H1 (cell line): Measurements from ENCODE around the gene TP53BP2. TPM values are rescaled to one million over a fixed set of nuclear protein-coding genes. Genes with fewer than 3 reads are reported as not detected.

Experiments used
- CTCF ChIA-PET: fragments of 300-600 bp; sonication (Branson Sonifier 250); formaldehyde crosslinking; loops from one replicate; lab custom pipeline; 2021; ENCODE audit not compliant: partially characterized antibody; lab: Charles Lee
- POLR2A ChIA-PET: fragments of 300-600 bp; sonication (Branson Sonifier 250); formaldehyde crosslinking; loops from one replicate; lab custom pipeline; 2021; ENCODE audit warnings: inconsistent platforms; ENCODE audit not compliant: partially characterized antibody; lab: Charles Lee
- DNase-seq, 2 experiments: peaks; one replicate each; pipeline versions ENCODE4 v3.0.0 to v3.0.0-alpha.2; 2010 to 2022; ENCODE audit warnings: low spot score in 2 of 2, low read depth in 1 of 2, mixed read lengths in 1 of 2
- FAIRE-seq: peaks from 2 replicates; lab custom pipeline; 2011; peaks lifted over from hg19 to GRCh38; lab: Jason Lieb, UNC
- H2AFZ ChIP-seq: 2 replicates; pipeline ENCODE4 v1.8.1; 2012; ENCODE audit warnings: low read length, inconsistent platforms
- H2AK5ac ChIP-seq: 2 replicates; pipeline ENCODE4 v1.6.1; 2013; ENCODE audit warnings: low read depth, low read length
- H2BK120ac ChIP-seq: replicated peaks from 2 replicates; pipeline ENCODE3; 2013; ENCODE audit warnings: low read depth, low read length, inconsistent platforms
- H2BK12ac ChIP-seq: 2 replicates; pipeline ENCODE4 v1.6.1; 2013; ENCODE audit warnings: low read depth, low read length
- H2BK15ac ChIP-seq: 2 replicates; pipeline ENCODE4 v1.6.1; 2013; ENCODE audit warnings: low read length
- H2BK20ac ChIP-seq: 2 replicates; pipeline ENCODE4 v1.6.1; 2013; ENCODE audit warnings: low read length
- H2BK5ac ChIP-seq: 2 replicates; pipeline ENCODE4 v1.6.1; 2013; ENCODE audit warnings: low read depth, low read length
- H3K14ac ChIP-seq: 2 replicates; pipeline ENCODE4 v1.6.1; 2013; ENCODE audit warnings: inconsistent platforms; ENCODE audit not compliant: insufficient read length
- H3K18ac ChIP-seq: 2 replicates; pipeline ENCODE4 v1.6.1; 2013; ENCODE audit warnings: low read length; ENCODE audit errors: extremely low read depth
- H3K23ac ChIP-seq: 2 replicates; pipeline ENCODE4 v1.6.1; 2013; ENCODE audit warnings: inconsistent platforms; ENCODE audit not compliant: insufficient read length
- H3K23me2 ChIP-seq: 2 replicates; pipeline ENCODE4 v1.6.1; 2013; ENCODE audit warnings: low read depth, low read length
- H3K27ac ChIP-seq: 2 replicates; pipeline ENCODE4 v1.6.1; 2011; ENCODE audit warnings: low read depth, low read length, inconsistent platforms
- H3K27me3 ChIP-seq, 4 experiments: replicated peaks in 1 of 4; 1 replicate in 1 of 4; 2 replicates in 3 of 4; pipeline versions ENCODE4 v1.6.1 to v1.8.1; 2011 to 2013; ENCODE audit warnings: low read length in 3 of 4, mild to moderate bottlenecking in 3 of 4, inconsistent platforms in 2 of 4, mixed read lengths in 2 of 4, moderate library complexity in 1 of 4; ENCODE audit not compliant: control insufficient read depth in 3 of 4, insufficient read depth in 3 of 4; ENCODE audit errors: extremely low read depth in 1 of 4
- H3K36me3 ChIP-seq, 4 experiments: 2 replicates each; pipeline versions ENCODE4 v1.6.1 to v1.8.1; 2011 to 2013; ENCODE audit warnings: mild to moderate bottlenecking in 4 of 4, low read length in 3 of 4, moderate library complexity in 2 of 4, control low read depth in 1 of 4, inconsistent platforms in 1 of 4; ENCODE audit not compliant: insufficient read depth in 4 of 4, control insufficient read depth in 2 of 4
- H3K4ac ChIP-seq: replicated peaks from 2 replicates; pipeline ENCODE3; 2013; ENCODE audit warnings: low read length, low read depth, mixed read lengths, inconsistent platforms; ENCODE audit not compliant: insufficient read length
- H3K4me1 ChIP-seq, 4 experiments: replicated peaks in 1 of 4; 1 replicate in 1 of 4; 2 replicates in 3 of 4; pipeline versions ENCODE4 v1.6.1 to v1.8.1; 2011 to 2013; ENCODE audit warnings: low read length in 3 of 4, inconsistent platforms in 2 of 4, mixed read lengths in 1 of 4; ENCODE audit not compliant: insufficient read depth in 4 of 4, control insufficient read depth in 3 of 4
- H3K4me2 ChIP-seq, 2 experiments: 2 replicates each; pipeline versions ENCODE4 v1.6.1 to v1.8.1; 2011 to 2013; ENCODE audit warnings: low read depth in 2 of 2, low read length in 2 of 2, control low read depth in 1 of 2, inconsistent platforms in 1 of 2, mild to moderate bottlenecking in 1 of 2; ENCODE audit not compliant: insufficient read depth in 1 of 2
- H3K4me3 ChIP-seq, 4 experiments: fragments of 200-600, 300-600 bp in 1 of 4; sonication (generic), shearing (Covaris generic), sonication (Bioruptor Twin) in 1 of 4; 2 replicates each; pipeline versions ENCODE4 v1.5.1 to v1.8.1; 2011 to 2016; ENCODE audit warnings: low read length in 4 of 4, low read depth in 3 of 4, control low read depth in 2 of 4, inconsistent platforms in 2 of 4, mild to moderate bottlenecking in 2 of 4, mixed read lengths in 1 of 4, moderate library complexity in 1 of 4; ENCODE audit not compliant: insufficient read depth in 2 of 4; ENCODE audit errors: extremely low read depth in 1 of 4
- H3K56ac ChIP-seq: replicated peaks from 2 replicates; pipeline ENCODE3; 2013; ENCODE audit warnings: low read depth, mild to moderate bottlenecking, mixed read lengths, low read length, inconsistent platforms; ENCODE audit not compliant: insufficient read length
- H3K79me1 ChIP-seq: 2 replicates; pipeline ENCODE4 v1.6.1; 2013; ENCODE audit warnings: low read depth, low read length, control low read depth
- H3K79me2 ChIP-seq, 2 experiments: 2 replicates each; pipeline versions ENCODE4 v1.6.1 to v1.8.1; 2012 to 2013; ENCODE audit warnings: low read length in 2 of 2, mild to moderate bottlenecking in 2 of 2, inconsistent platforms in 1 of 2; ENCODE audit not compliant: insufficient read depth in 2 of 2, control insufficient read depth in 1 of 2
- H3K9ac ChIP-seq, 4 experiments: replicated peaks in 1 of 4; 1 replicate in 1 of 4; 2 replicates in 3 of 4; pipeline versions ENCODE4 v1.6.1 to v1.8.1; 2011 to 2013; ENCODE audit warnings: low read depth in 3 of 4, low read length in 3 of 4, control low read depth in 2 of 4, mild to moderate bottlenecking in 2 of 4, moderate library complexity in 2 of 4, inconsistent platforms in 1 of 4; ENCODE audit errors: extremely low read depth in 1 of 4
- H3K9me3 ChIP-seq, 2 experiments: 2 replicates each; pipeline versions ENCODE4 v1.6.1 to v1.8.1; 2012 to 2013; ENCODE audit warnings: mild to moderate bottlenecking in 2 of 2, moderate library complexity in 2 of 2, control low read depth in 1 of 2, inconsistent platforms in 1 of 2, low read depth in 1 of 2, low read length in 1 of 2, mixed read lengths in 1 of 2; ENCODE audit not compliant: insufficient read depth in 2 of 2
- H4K20me1 ChIP-seq, 2 experiments: replicated peaks in 1 of 2; 2 replicates each; pipeline versions ENCODE3 to v1.8.1; 2011 to 2013; ENCODE audit warnings: inconsistent platforms in 2 of 2, low read length in 2 of 2, mild to moderate bottlenecking in 1 of 2; ENCODE audit not compliant: insufficient read depth in 2 of 2, control insufficient read depth in 1 of 2
- H4K5ac ChIP-seq: 2 replicates; pipeline ENCODE4 v1.6.1; 2013; ENCODE audit warnings: low read length, low read depth, mixed read lengths, inconsistent platforms; ENCODE audit not compliant: insufficient read length
- H4K8ac ChIP-seq: 2 replicates; pipeline ENCODE4 v1.8.0; 2013; ENCODE audit warnings: mild to moderate bottlenecking, moderate library complexity, low read length, inconsistent platforms; ENCODE audit not compliant: insufficient read depth; ENCODE audit errors: extremely low read depth
- H4K91ac ChIP-seq: replicated peaks from 2 replicates; pipeline ENCODE3; 2013; ENCODE audit warnings: low read length, mixed read lengths, inconsistent platforms; ENCODE audit not compliant: insufficient read length
- ATF2 ChIP-seq: IDR thresholded peaks from 2 replicates; pipeline ENCODE4 v1.6.1; 2012; ENCODE audit warnings: low read length, inconsistent platforms
- CBX8 ChIP-seq: fragments of 300-800, 300-1000 bp; sonication (generic); IDR thresholded peaks from 2 replicates; pipeline ENCODE4 v1.7.1; 2016; ENCODE audit warnings: low read depth, low read length, borderline replicate concordance
- CHD1 ChIP-seq: IDR thresholded peaks from 2 replicates; pipeline ENCODE4 v1.6.1; 2012; ENCODE audit warnings: low read depth, low read length, improper control_type of control experiment
- RNF2 ChIP-seq: fragments of 200-900, 300-1000 bp; sonication (generic); IDR thresholded peaks from 2 replicates; pipeline ENCODE4 v1.7.1; 2016; ENCODE audit warnings: borderline replicate concordance, low read depth, mild to moderate bottlenecking, antibody characterized with exemption, low read length; ENCODE audit not compliant: poor library complexity, severe bottlenecking; ENCODE audit errors: missing control alignments
- SIRT6 ChIP-seq: IDR thresholded peaks from one replicate; pipeline ENCODE4 v1.7.1; 2012; ENCODE audit warnings: low read length, inconsistent platforms
- WGBS, 2 experiments: shearing (Covaris generic) in 1 of 2; methylation state at CpG; one replicate each; pipeline versions ENCODE4 v1.1.6 to v1.1.7; 2013 to 2015; ENCODE audit warnings: low lambda C conversion rate in 2 of 2, mixed read lengths in 2 of 2, inconsistent platforms in 1 of 2, low coverage in 1 of 2, missing lambda C conversion rate in 1 of 2; ENCODE audit not compliant: insufficient replicate concordance in 2 of 2, insufficient coverage in 1 of 2, insufficient read length in 1 of 2; ENCODE audit errors: extremely low coverage in 1 of 2, missing lambda C conversion rate in 1 of 2; 5-methylcytosine and 5-hydroxymethylcytosine counted together
- polyA plus RNA-seq, 7 experiments: library from polyadenylated mRNA; depleted of rRNA in 3 of 7; stranded (reverse) in 5 of 7; unstranded in 2 of 7; fragments of >200 nt in 5 of 7; fragments of 200-250 nt in 2 of 7; gene quantifications; 1 replicate in 5 of 7; 2 replicates in 1 of 7; 4 replicates in 1 of 7; pipeline versions ENCODE4 v1.2.1 to v1.2.3, GENCODE V29; 2011 to 2013; ENCODE audit warnings: missing spikeins in 2 of 7, mixed read lengths in 2 of 7
- total RNA-seq: library from RNA; stranded (reverse); fragmentation: NEBNext Ultra II Directional; extraction: Animal tissue kit (Norgen Biotek cat#: 25700); gene quantifications from 2 replicates; pipeline ENCODE4 v1.2.1, GENCODE V29; 2021

Gene TP53BP2
- total and polyA plus RNA-seq, 2 of the 8 experiments (the other 6 are each of a cell fraction or from before 2014, with no cell fraction given): 18.0 to 38.7 TPM

GRCh38 chr1:223820515-223820858 is 25.3 kb downstream of the TP53BP2 start:
- POLR2A ChIA-PET: interaction anchor here (2.2 kb wide), 1 partner anchor 25 kb away, joined by 9 read pairs; the partner anchor contains the start of gene TP53BP2
- no peak overlapping the region for H2AK5ac ChIP-seq
- H2BK15ac ChIP-seq: no peak overlapping the region
- no peak overlapping the region for H2AFZ ChIP-seq
- no peak overlapping the region for H3K14ac ChIP-seq
- 78% methylated on average over 2 of the region's 2 CpGs; no CpG with 5 or more reads in 1 of the 2 experiments for WGBS, 2 experiments
- DNase-seq: no peak
- H3K79me2 ChIP-seq: peaks cover 16 to 62% of the 10 kb centered on the region in 2 experiments
- TF ChIP-seq CBX8 (no peak), CHD1 (no peak), ATF2 (no peak), RNF2 (no peak), SIRT6 (no peak)
- peaks cover 0 to 25% (median 5%) of the 10 kb centered on the region in 4 experiments; a peak in 5 of 8 replicates for H3K36me3 ChIP-seq
- H3K4me3 ChIP-seq: no peak overlapping the region
- H3K9ac ChIP-seq: no peak overlapping the region
- H3K23me2 ChIP-seq: no peaks in the 10 kb centered on the region; the same call in 1 of the 2 replicates
- no peak overlapping the region for H2BK20ac ChIP-seq
- H3K4me1 ChIP-seq: peaks cover 0 to 7% (median 1%) of the 10 kb centered on the region in 4 experiments; a peak in 4 of 7 replicates
- H3K79me1 ChIP-seq: peaks cover 15% of the 10 kb centered on the region
- H3K9me3 ChIP-seq: no peaks in the 10 kb centered on the region
- H4K8ac ChIP-seq: no peak overlapping the region
- no peak overlapping the region for H3K23ac ChIP-seq
- no peak overlapping the region for H3K4ac ChIP-seq
- no peak overlapping the region for H3K18ac ChIP-seq
- H4K20me1 ChIP-seq: peaks cover 6 to 10% of the 10 kb centered on the region in 2 experiments
- H2BK12ac ChIP-seq: no peak overlapping the region
- no peak overlapping the region for H3K27ac ChIP-seq
- FAIRE-seq: no peak
- no peak overlapping the region for H2BK5ac ChIP-seq
- no peak overlapping the region for H3K56ac ChIP-seq
- H3K27me3 ChIP-seq: no peaks in the 10 kb centered on the region
- no peak overlapping the region for H4K91ac ChIP-seq
- CTCF ChIA-PET: interaction anchor here (1.1 to 2.0 kb wide), 4 partner anchors 9 to 68 kb away, joined by 3 to 8 read pairs (median 3); partner anchors contain the start of gene TP53BP2
- H4K5ac ChIP-seq: no peak overlapping the region
- no peak overlapping the region for H3K4me2 ChIP-seq
- no peak overlapping the region for H2BK120ac ChIP-seq
